Tibial nerve (tissue), 4 donors: ENCODE measurements around the gene ATP8A1. TPM values are rescaled to one million over a fixed set of nuclear protein-coding genes. Genes with fewer than 3 reads are reported as not detected.
A peak's percentile ranks its signal among the peaks of the same experiment; 100 is the strongest.

Experiments
- DNase-seq, 2 donors: peaks; one replicate each; pipeline ENCODE4 v3.0.0-alpha.2; 2019; ENCODE audit warnings: low spot score in 2 of 2
- H3K27ac ChIP-seq, 4 donors: fragments of 200-600 bp; sonication (generic) in 3 of 4; one replicate each; pipeline ENCODE4 v1.5.1; 2017 to 2019; ENCODE audit warnings: mild to moderate bottlenecking in 1 of 4
- H3K27me3 ChIP-seq, 2 donors: fragments of 200-600 bp; sonication (generic) in 1 of 2; one replicate each; pipeline versions ENCODE4 v1.5.1 to v1.6.0; 2017 to 2019
- H3K36me3 ChIP-seq, 3 donors: fragments of 200-600 bp; sonication (generic); one replicate each; pipeline ENCODE4 v1.5.1; 2018 to 2019
- H3K4me1 ChIP-seq, 4 donors: fragments of 200-600 bp; sonication (generic) in 3 of 4; one replicate each; pipeline ENCODE4 v1.5.1; 2017 to 2019
- H3K4me3 ChIP-seq, 4 donors: fragments of 200-600 bp; sonication (generic) in 3 of 4; one replicate each; pipeline ENCODE4 v1.5.1; 2017 to 2019; ENCODE audit warnings: mild to moderate bottlenecking in 1 of 4, moderate library complexity in 1 of 4
- H3K9me3 ChIP-seq, 4 donors: fragments of 200-600 bp; sonication (generic) in 3 of 4; one replicate each; pipeline ENCODE4 v1.5.1; 2017 to 2019
- EP300 ChIP-seq, 2 donors: sonication (generic); formaldehyde crosslinking; IDR thresholded peaks; one replicate each; pipeline ENCODE4 v1.6.1; 2017; ENCODE audit warnings: antibody characterized with exemption in 2 of 2, mild to moderate bottlenecking in 1 of 2
- POLR2A ChIP-seq, 2 donors: fragments of 450-650 bp; IDR thresholded peaks; one replicate each; pipeline ENCODE4 v1.6.1; 2017; ENCODE audit warnings: antibody characterized with exemption in 2 of 2, mild to moderate bottlenecking in 2 of 2, moderate library complexity in 2 of 2
- WGBS, 2 donors: methylation state at CpG; one replicate each; pipeline ENCODE4 v1.1.5; 2018; 5-methylcytosine and 5-hydroxymethylcytosine counted together
- total RNA-seq, 4 donors: library from RNA; depleted of rRNA; stranded (reverse); fragments of >200 nt; gene quantifications; one replicate each; pipeline ENCODE4 v1.1.0, GENCODE V29; 2016
- TF ChIP-seq, protein P1 (sequence below), 5 experiments: fragments of 200-600 bp in 3 of 5; fragments of 450-650 bp in 2 of 5; sonication (generic) in 3 of 5; IDR thresholded peaks; one replicate each; pipeline ENCODE4 v1.5.1; 2016 to 2019; ENCODE audit warnings: antibody characterized with exemption in 5 of 5, mild to moderate bottlenecking in 3 of 5, moderate library complexity in 2 of 5

Gene ATP8A1
- total RNA-seq, 4 donors from 2014 or later = 57.9 to 79.7 (median 64.9) TPM

DNA sequence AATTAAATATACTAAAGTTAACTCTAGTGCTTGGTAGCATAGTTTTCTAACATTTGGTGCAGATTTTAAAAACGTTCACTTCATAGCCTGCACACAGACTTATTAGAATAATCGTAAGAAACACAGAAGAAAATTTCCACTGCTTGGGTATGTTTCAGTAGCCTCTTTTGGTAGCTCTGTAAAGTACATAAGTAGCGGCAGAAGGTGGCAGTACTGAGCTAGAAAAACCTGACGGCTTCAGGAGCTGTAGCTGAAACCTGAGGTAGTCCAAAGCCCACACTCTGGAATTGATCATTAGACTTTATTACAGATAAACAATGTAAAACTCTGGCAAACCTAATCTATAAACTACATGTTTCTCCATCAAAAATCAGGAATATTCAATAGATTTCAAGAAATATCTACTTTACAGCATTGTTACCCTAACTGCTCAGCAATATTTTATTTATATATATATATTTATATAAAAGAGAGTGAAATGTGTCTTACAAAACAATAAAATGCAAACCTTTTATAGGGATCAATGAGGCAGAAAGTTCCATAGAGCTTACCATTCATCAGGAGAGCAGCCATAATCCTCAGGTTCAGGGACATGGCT is 88.2 kb downstream of the ATP8A1 start:
- no peaks in the 10 kb centered on the region for H3K27me3 ChIP-seq
- H3K4me1 ChIP-seq = peaks cover 0 to 15% (median 2%) of the 10 kb centered on the region in 4 donors
- H3K27ac ChIP-seq = peak overlapping the region in 1 of 4 donors; percentile 26
- H3K9me3 ChIP-seq = no peaks in the 10 kb centered on the region
- H3K36me3 ChIP-seq = peaks cover 0 to 6% (median 0%) of the 10 kb centered on the region in 3 donors
- DNase-seq = peak in 1 of 2 donors; percentile 81
- TF ChIP-seq POLR2A (IDR thresholded peaks at IDR 0.05) = no peak
- TF ChIP-seq, protein P1, sequence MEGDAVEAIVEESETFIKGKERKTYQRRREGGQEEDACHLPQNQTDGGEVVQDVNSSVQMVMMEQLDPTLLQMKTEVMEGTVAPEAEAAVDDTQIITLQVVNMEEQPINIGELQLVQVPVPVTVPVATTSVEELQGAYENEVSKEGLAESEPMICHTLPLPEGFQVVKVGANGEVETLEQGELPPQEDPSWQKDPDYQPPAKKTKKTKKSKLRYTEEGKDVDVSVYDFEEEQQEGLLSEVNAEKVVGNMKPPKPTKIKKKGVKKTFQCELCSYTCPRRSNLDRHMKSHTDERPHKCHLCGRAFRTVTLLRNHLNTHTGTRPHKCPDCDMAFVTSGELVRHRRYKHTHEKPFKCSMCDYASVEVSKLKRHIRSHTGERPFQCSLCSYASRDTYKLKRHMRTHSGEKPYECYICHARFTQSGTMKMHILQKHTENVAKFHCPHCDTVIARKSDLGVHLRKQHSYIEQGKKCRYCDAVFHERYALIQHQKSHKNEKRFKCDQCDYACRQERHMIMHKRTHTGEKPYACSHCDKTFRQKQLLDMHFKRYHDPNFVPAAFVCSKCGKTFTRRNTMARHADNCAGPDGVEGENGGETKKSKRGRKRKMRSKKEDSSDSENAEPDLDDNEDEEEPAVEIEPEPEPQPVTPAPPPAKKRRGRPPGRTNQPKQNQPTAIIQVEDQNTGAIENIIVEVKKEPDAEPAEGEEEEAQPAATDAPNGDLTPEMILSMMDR (IDR thresholded peaks at IDR 0.05) = peak; percentile 58 to 77 (median 64)
- no peak for TF ChIP-seq EP300 (IDR thresholded peaks at IDR 0.05)
- H3K4me3 ChIP-seq = no peak overlapping the region
- WGBS, 2 donors = 3% methylated on average over 4 of the region's 4 CpGs

DNA sequence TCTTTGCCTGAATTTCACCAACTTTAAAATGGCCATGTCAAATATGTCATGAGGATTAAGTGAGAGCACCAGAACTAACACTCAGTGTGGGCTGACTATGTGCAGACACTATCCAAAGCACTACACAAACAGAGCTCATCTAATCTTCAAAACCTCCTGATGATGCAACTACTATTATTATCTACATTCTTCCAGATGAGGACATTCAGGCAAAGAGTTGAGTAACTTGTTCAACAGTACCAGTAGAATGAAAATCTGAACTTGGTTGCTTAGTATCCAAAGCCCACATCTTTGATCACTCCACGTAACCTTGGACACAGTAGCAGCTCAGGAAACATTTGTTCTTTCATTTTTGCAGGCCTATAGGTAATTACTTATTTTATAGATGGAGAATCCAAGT is 90.1 kb downstream of the ATP8A1 start:
- Histone ChIP-seq H3K9me3 (no peaks in the 10 kb centered on the region), H3K36me3 (peaks cover 0 to 24% (median 0%) of the 10 kb centered on the region in 3 donors), H3K27me3 (no peaks in the 10 kb centered on the region), H3K27ac (no peak overlapping the region), H3K4me3 (no peak overlapping the region), H3K4me1 (peaks cover 0 to 15% (median 2%) of the 10 kb centered on the region in 4 donors)
- no peak for DNase-seq
- WGBS, 2 donors = 85 to 92% methylated on average over 1 of the region's 1 CpG
- TF ChIP-seq EP300 (IDR thresholded peaks at IDR 0.05) (no peak), POLR2A (IDR thresholded peaks at IDR 0.05) (no peak)
- TF ChIP-seq, protein P1 (IDR thresholded peaks at IDR 0.05) = no peak

DNA sequence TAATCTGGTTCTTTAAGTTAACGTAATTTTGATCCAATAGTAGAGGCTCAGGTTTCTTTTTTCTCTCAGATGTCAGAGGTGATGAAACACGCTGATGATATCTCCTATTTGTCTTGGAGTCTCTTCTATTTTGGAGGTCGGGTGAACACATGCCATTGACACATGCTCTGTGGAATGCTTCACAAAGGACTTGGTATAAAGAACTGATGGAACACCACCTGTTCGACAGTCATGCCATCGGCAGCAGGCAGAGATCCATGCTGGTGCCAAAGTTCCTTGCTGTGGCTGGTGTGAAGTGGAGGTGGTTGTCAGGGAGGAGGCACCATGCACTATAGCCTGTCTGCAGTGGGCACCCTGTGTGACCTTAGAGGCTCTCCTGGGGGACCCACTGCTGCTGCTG is 94.9 kb downstream of the ATP8A1 start:
- H3K27ac ChIP-seq = no peak overlapping the region
- no peaks in the 10 kb centered on the region for H3K9me3 ChIP-seq
- 94 to 95% methylated on average over 5 of the region's 5 CpGs for WGBS, 2 donors
- DNase-seq = no peak
- H3K27me3 ChIP-seq = no peaks in the 10 kb centered on the region
- H3K36me3 ChIP-seq = peaks cover 0 to 31% (median 0%) of the 10 kb centered on the region in 3 donors
- TF ChIP-seq EP300 (IDR thresholded peaks at IDR 0.05) = no peak
- no peak for TF ChIP-seq POLR2A (IDR thresholded peaks at IDR 0.05)
- TF ChIP-seq, protein P1 (IDR thresholded peaks at IDR 0.05) = no peak
- H3K4me1 ChIP-seq = peaks cover 0 to 4% (median 0%) of the 10 kb centered on the region in 4 donors
- no peak overlapping the region for H3K4me3 ChIP-seq

DNA sequence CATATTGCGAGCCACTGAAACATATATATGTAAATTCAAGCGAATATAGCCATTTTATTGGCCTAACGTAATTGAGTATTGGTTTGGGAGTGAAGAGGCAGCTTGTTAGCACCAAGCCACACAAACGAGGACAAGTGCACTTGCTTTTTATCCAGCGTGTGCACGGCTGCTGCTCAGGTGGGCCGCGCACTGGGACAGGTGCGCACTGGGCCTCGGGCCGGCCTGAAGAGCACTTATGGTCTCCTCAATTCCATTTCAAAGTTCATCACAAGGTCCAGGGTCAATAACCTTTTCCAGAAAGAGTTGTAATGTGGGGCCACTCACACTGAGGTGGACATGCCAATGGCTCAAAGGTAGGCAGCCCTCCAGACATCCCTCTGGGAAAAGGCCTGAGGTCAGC is 95.9 kb downstream of the ATP8A1 start:
- 96 to 97% methylated on average over 11 of the region's 11 CpGs for WGBS, 2 donors
- H3K4me3 ChIP-seq = no peak overlapping the region
- no peaks in the 10 kb centered on the region for H3K9me3 ChIP-seq
- DNase-seq = no peak
- TF ChIP-seq, protein P1 (IDR thresholded peaks at IDR 0.05) = no peak
- TF ChIP-seq EP300 (IDR thresholded peaks at IDR 0.05) (no peak), POLR2A (IDR thresholded peaks at IDR 0.05) (no peak)
- H3K4me1 ChIP-seq = peaks cover 0 to 4% (median 0%) of the 10 kb centered on the region in 4 donors
- no peak overlapping the region for H3K27ac ChIP-seq
- H3K36me3 ChIP-seq = peaks cover 0 to 31% (median 0%) of the 10 kb centered on the region in 3 donors
- H3K27me3 ChIP-seq = no peaks in the 10 kb centered on the region

DNA sequence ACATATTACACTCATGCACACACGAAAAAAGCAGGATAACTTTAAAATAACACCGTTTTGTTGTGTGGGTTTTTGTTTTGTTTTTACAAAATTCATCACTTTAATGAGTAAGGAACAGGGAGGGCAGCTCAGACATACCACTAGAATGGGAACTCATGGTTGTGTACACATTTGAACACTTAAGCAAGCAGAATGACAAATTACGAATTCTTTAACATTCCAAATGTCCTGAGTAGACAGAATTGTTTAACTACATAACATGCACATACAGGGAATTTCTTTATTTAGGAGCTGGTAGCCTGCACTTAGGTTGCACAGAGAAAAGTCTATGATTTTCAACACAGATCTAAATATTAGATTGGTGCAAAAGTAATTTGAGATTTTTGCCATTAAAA is 96.4 kb downstream of the ATP8A1 start:
- WGBS, 2 donors = 71 to 75% methylated on average over 3 of the region's 3 CpGs
- Histone ChIP-seq H3K9me3 (no peaks in the 10 kb centered on the region), H3K27ac (no peak overlapping the region), H3K27me3 (no peaks in the 10 kb centered on the region), H3K4me1 (peaks cover 0 to 9% (median 0%) of the 10 kb centered on the region in 4 donors), H3K4me3 (no peak overlapping the region), H3K36me3 (peaks cover 0 to 31% (median 0%) of the 10 kb centered on the region in 3 donors)
- no peak for DNase-seq
- no peak for TF ChIP-seq EP300 (IDR thresholded peaks at IDR 0.05)
- TF ChIP-seq POLR2A (IDR thresholded peaks at IDR 0.05) = no peak
- TF ChIP-seq, protein P1 (IDR thresholded peaks at IDR 0.05) = no peak
